Stimulated activated naive CD8-positive, alpha-beta T cell treated with anti-CD3 and anti-CD28 coated beads, Interleukin-15, Interleukin-2, amounts not matched to agents 100 ng/mL and 50 ng/mL, for 24 hours (primary cell): Measurements from ENCODE around the gene OTOP2.
"Not testable (repeated sequence)": the region's sequence is repeated elsewhere in the genome, so short reads cannot be mapped to it uniquely, and the experiment has no call there.

ENCODE experiments used
- H3K27ac Mint-ChIP-seq: one replicate; pipeline ENCODE4 v1.8.0; 2021; ENCODE audit warnings: mild to moderate bottlenecking, mixed read lengths
- H3K27me3 Mint-ChIP-seq: one replicate; pipeline ENCODE4 v1.8.0; 2021; ENCODE audit warnings: mixed read lengths
- H3K36me3 Mint-ChIP-seq: one replicate; pipeline ENCODE4 v1.8.0; 2021; ENCODE audit warnings: low read depth, mixed read lengths
- H3K4me1 Mint-ChIP-seq: one replicate; pipeline ENCODE4 v1.8.0; 2021; ENCODE audit warnings: low read depth, mixed read lengths
- H3K4me3 Mint-ChIP-seq: one replicate; pipeline ENCODE4 v1.8.0; 2021; ENCODE audit warnings: mild to moderate bottlenecking, mixed read lengths
- H3K9me3 Mint-ChIP-seq: one replicate; pipeline ENCODE4 v1.8.0; 2021; ENCODE audit warnings: mixed read lengths

Gene OTOP2

DNA sequence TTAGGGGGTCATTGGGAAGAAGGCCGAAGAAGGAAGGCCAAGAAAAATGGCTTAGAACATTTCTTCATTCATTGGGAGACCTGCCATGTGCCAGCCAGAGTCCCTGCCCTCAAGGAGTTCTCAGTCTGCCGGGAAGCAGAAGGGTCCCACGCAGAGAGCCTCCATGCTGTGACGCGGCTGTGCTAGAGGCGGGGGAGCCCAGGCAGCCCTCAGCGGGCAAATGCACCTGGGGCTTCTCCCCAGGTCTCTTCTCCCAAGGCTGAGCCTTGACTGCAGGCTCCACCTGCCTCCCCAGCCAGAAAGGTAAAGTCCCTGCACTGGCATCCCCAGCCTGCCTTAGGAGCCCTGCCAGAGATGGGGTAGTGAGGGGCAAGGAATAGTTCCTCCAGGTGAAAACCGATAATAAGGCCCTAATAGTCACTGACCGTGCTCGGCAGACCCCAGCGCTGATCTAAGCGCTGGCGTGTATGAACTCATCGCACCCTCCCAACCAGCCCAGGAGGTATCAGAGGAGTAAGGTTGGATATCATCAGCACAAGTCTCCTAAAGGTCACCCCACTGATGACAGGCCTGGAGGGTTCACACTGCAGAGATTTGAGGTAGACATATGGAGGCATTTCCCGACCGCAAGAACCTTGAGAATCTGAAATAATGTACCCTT lies 57.4 kb downstream of the OTOP2 start:
- peak overlapping the region; percentile 74 for H3K27ac Mint-ChIP-seq
- peak overlapping the region; percentile 84 for H3K4me3 Mint-ChIP-seq
- no peaks in the 10 kb centered on the region for H3K36me3 Mint-ChIP-seq
- H3K4me1 Mint-ChIP-seq, result peaks cover 13% of the 10 kb centered on the region
- peaks cover 15% of the 10 kb centered on the region for H3K27me3 Mint-ChIP-seq
- H3K9me3 Mint-ChIP-seq, result no peaks in the 10 kb centered on the region

DNA sequence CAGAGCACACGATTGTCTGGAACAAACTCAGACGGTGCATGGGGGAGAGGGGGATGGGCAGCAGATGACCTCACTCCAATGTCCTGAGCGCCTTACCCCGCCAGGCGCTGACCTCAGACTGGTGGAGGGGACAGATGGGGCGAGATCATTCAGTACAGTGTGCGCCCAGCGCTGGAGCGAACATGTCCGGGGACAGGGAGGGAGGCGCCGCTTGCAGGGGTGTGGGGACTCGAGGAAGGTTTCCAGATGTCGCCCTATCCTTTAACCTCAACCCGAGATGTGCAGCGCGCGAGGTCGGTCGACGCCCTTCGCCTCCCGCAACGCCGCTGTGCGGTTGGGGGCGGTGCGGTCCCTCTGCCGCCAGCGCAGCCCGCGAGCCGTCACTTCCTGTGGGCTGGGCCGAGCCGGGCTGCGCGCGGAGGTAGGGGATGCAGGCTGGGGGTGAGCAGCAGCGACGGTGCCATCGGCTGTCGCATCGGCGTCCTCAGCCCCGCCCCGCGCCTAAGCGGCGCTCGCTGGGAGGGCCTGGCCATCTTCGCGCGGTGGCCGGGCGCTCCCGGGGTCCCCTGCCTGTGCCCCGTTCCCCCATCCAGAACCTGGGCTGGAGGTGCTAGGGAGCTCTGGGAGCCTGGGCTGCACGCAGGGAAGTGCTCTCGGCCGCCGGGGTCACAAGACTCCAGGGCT lies 58.0 kb downstream of the OTOP2 start:
- Mint-ChIP-seq H3K4me1 (peaks cover 19% of the 10 kb centered on the region), H3K4me3 (peak overlapping the region; percentile 84), H3K27me3 (peaks cover 18% of the 10 kb centered on the region), H3K9me3 (no peaks in the 10 kb centered on the region), H3K27ac (peak overlapping the region; percentile 74), H3K36me3 (no peaks in the 10 kb centered on the region)

DNA sequence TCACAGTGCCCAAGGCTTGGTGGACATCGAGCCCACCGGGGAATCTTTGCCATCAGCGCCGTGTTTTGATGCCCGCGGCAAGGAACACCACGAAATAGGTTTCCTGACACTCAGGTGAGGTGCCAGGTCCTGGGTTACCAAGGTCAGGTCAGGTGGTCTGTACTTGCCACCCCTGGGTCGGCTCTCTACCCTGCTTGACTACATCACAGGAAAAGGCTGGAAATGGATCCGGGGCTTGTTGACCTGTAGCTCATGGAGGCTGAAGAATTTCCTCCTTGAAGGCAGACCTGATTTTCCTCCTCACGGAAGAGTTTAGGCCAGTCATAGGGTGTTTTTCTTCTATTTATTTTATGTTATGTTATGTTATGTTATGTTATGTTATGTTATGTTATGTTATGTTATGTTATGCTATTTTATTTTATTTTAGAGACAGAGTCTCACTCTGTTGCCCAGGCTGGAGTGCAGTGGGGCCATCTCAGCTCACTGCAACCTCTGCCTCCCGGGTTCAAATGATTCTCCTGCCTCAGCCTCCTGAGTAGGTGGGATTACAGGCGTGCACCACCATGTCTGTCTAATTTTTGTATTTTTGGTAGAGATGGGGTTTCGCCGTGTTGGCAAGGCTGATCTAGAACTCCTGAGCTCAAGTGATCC lies 58.7 kb downstream of the OTOP2 start:
- not testable (repeated sequence) for H3K27ac Mint-ChIP-seq, H3K36me3 Mint-ChIP-seq, H3K9me3 Mint-ChIP-seq
- Mint-ChIP-seq H3K4me1 (peaks cover 22% of the 10 kb centered on the region), H3K4me3 (peak overlapping the region; percentile 84), H3K27me3 (peaks cover 20% of the 10 kb centered on the region)
